Epidermal melanocyte (primary cell): Measurements from ENCODE around the gene CTSK.

Experiments used
- DNase-seq: peaks from one replicate; pipeline ENCODE4 v3.0.0; 2011; ENCODE audit warnings: low spot score; ENCODE audit not compliant: insufficient read length

Gene CTSK

GRCh38 chr1:150763018-150763417 lies 45.0 kb downstream of the CTSK start:
- no peak for DNase-seq

GRCh38 chr1:150762552-150762951 lies 45.5 kb downstream of the CTSK start:
- no peak for DNase-seq

GRCh38 chr1:150761801-150762200 lies 46.3 kb downstream of the CTSK start:
- DNase-seq: no peak

GRCh38 chr1:150760013-150760412 lies 48.0 kb downstream of the CTSK start:
- no peak for DNase-seq

- DNase-seq: no peak
Measured at GRCh38 chr1:150753416-150753815, 54.6 kb downstream of the CTSK start.

DNA sequence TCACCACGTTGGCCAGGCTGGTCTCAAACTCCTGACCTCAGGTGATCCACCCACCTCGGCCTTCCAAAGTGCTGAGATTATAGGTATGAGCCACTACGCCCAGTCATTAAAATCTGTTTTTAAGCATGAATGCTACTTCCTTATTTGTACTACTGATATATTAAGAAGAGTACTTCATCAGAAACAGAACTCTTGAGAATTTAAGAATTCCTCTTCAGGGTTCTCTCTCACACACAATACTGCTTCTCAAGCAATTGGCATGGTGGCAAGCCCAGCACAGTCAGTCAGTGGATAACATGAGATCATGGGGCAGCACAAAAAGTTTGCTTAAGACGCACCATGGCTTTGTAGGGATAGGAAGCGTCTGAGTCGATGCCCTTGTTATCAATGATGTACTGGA lies 56.6 kb downstream of the CTSK start:
- DNase-seq: no peak

- DNase-seq: no peak
Measured at GRCh38 chr1:150749720-150750311, 58.2 kb downstream of the CTSK start.

- no peak for DNase-seq
Measured at GRCh38 chr1:150748878-150749719, 59.0 kb downstream of the CTSK start.
